Urinary bladder (tissue), 4 donors: ENCODE data around the gene ZNF467. TPM values are rescaled to one million over a fixed set of nuclear protein-coding genes. Genes with fewer than 3 reads are reported as not detected.

Source experiments
- DNase-seq: peaks from one replicate; pipeline ENCODE4 v3.0.0-alpha.2; 2015; ENCODE audit errors: extremely low spot score
- H3K27ac ChIP-seq: one replicate; pipeline ENCODE4 v1.5.1; 2013; ENCODE audit warnings: low read depth, mild to moderate bottlenecking, moderate library complexity
- H3K36me3 ChIP-seq: one replicate; pipeline ENCODE4 v1.6.1; 2013; ENCODE audit warnings: mild to moderate bottlenecking, moderate library complexity; ENCODE audit not compliant: insufficient read depth
- H3K4me1 ChIP-seq: one replicate; pipeline ENCODE4 v1.6.1; 2013; ENCODE audit warnings: mild to moderate bottlenecking, moderate library complexity; ENCODE audit not compliant: insufficient read depth
- H3K4me3 ChIP-seq: one replicate; pipeline ENCODE4 v1.5.1; 2013; ENCODE audit warnings: low read depth, low read length
- WGBS: extraction: QIAGEN DNeasy Blood & Tissue Kit; methylation state at CpG from one replicate; pipeline ENCODE4 v1.1.7; 2013; 5-methylcytosine and 5-hydroxymethylcytosine counted together
- polyA plus RNA-seq: library from polyadenylated mRNA; stranded (reverse); fragments of 200-250 nt; gene quantifications from one replicate; pipeline ENCODE4 v1.2.3, GENCODE V29; 2013
- total RNA-seq: library from RNA; depleted of rRNA; stranded (reverse); fragments of >200 nt; gene quantifications from one replicate; pipeline ENCODE4 v1.2.3, GENCODE V29; 2014
- donor health status: healthy with polysubstance abuse.
- donor health status: healthy.

The ZNF467 gene
- total and polyA plus RNA-seq, 2 donors = 2.1 to 9.5 TPM

DNA sequence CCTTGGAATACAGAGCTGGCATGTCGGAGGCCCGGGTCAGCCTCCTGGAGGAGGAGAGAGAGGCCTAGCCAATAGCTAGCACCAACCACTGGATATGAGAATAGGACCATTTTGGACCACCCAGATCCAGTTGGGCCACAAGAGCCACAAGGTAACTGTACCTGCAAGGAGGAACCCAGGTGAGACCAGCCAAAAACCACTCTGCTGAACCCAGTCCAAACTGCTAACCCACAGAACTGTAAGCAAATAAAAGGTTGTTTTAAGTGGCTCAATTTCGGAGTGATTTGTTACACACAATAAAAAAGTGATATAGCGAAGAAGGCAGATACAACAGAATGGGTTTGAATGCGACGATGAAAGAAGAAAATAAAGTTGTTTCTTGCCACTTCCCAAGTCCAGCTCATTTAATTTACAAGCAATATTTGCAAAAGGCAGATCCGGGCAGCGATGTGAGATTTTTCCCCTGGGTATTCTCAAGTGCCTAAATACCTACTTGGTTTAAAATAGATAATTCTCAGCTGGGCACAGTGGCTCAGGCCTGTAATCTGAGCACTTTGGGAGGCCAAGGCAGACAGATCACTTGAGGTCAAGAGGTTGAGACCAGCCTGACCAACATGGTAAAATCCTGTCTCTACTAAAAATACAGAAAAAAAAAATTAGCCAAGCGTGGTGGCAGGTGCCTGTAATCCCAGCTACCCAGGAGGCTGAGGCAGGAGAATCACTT lies 23.1 kb downstream of the ZNF467 start:
- H3K4me3 ChIP-seq = no peak overlapping the region
- no peak for DNase-seq
- H3K27ac ChIP-seq = no peak overlapping the region
- WGBS = 94% methylated on average over 9 of the region's 9 CpGs
- H3K4me1 ChIP-seq = no peaks in the 10 kb centered on the region
- no peaks in the 10 kb centered on the region for H3K36me3 ChIP-seq

DNA sequence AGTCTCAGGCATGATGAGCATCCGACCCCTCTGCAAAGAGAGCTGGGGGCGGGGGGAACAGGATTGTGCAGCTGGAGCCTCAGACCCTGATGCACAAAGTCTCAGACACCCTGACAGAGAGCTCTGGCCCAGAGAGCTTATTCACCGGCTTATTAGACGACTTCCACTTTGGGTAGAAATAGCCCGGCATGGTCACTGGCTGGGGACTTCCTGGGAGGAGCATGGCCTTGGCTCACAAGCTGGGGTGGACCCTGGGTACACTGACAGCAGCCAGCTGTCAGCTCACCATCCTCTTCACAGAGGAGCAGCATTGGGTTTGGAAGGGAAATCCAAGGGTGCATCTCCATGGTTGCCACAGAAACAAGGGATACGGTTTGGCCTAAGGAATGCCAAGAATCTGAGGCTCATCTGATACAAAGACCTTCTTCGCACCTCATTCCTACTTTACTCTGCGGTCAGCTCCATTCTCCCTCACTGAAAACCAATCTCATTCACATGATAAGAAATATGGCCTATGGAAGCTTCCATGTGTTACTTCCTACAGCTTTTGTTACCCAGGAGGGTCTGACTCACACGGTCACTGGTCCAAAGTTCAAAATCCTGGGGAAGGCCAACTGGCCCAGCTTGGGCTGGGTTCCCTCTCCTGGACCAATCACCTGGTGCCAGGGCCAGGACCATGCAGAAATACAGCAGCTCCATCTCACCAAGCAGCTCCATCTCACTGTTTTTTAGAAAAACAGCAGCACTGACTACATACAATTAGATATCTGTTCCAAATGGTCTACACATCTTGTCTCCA lies 25.1 kb downstream of the ZNF467 start:
- Histone ChIP-seq H3K4me1 (no peaks in the 10 kb centered on the region), H3K27ac (no peak overlapping the region), H3K4me3 (no peak overlapping the region), H3K36me3 (no peaks in the 10 kb centered on the region)
- 53% methylated on average over 9 of the region's 9 CpGs for WGBS
- no peak for DNase-seq

DNA sequence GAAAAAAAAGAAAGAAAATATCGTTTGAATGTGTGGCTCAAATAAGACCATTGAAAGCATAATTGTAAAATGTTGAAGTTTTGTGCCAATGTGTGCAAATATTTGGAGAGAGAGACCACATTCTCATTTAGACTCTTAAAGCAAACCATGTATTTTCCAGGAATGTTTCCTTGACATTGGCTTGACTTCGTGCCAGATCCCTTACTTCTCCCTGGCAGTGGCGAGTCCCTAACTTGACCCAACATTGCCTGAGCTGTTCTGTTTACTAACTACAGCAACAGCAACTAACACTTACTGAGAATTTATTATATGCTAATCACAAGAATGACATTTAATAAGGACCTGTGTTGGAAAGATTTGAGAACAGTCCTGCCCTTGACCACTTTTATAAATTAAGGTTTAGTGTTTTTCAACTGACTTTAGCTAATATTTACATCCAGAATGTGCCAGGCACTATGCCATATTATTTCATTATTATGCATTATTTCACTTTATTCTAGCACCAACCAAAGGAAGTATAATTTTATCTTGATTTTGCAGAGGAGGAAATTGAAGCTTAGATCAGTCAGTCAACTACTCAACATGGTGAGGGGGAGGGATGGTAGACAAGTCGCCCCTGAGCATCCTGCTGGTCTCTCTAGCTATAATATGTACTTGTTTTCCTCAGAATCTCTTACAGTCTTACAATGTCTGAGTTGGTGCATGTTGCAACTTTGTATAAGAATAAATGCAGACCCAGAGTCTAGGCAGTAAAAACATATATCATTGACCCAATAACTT lies 29.7 kb downstream of the ZNF467 start:
- Histone ChIP-seq H3K36me3 (no peaks in the 10 kb centered on the region), H3K4me3 (no peak overlapping the region), H3K4me1 (no peaks in the 10 kb centered on the region), H3K27ac (no peak overlapping the region)
- 35% methylated on average over 4 of the region's 4 CpGs for WGBS
- DNase-seq = no peak

DNA sequence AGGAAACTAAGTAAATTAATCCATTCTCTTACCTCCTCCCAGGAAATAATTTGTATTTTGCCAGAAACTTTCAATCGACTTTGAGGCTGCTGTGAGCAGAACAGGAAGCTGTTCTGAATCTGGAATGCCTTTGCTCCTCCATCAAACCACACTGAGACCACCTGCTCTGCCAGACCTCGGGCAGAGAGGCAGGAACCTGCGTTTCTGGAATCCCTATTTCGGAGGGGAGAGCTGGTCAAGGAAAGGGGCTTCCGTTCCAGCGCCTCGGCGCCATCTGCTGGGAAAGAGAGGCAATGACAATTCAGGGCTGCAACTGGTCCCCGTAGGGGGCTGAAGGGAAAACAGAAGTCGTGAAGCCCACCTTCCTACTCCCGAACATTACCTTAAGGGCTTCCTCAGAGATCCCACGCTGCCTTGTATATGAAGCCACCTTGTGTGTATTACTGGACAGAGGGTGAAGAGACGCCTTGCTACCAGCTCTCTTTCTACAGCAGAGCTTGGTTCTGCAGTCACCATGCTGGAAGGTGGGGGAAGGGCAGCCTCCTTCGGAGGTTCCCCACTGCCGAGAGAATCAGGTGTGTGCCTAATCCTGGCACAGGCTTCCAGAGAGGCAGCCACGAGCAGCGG lies 31.2 kb downstream of the ZNF467 start:
- Histone ChIP-seq H3K36me3 (no peaks in the 10 kb centered on the region), H3K4me1 (no peaks in the 10 kb centered on the region), H3K4me3 (no peak overlapping the region), H3K27ac (no peak overlapping the region)
- no peak for DNase-seq
- under 1% methylated on average over 17 of the region's 17 CpGs for WGBS

DNA sequence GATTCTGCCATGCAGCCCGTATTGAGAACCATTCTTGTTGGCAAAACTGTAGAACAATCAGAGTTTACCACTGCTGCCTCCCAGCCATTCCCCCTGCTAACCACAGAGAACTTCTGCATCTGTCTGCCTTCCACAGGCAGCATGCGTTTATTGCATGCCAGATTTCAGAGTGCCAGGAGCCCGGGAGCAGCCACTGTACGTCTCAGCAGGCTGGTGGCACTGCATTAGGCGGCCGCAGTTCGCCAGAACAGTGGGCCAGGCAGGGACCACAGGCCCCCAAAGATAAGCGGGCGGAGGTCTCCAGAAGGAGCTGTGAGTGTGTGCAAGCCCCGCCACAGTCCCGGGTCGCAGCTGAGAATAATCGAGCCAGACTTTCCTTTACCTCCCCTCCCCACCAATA lies 31.8 kb downstream of the ZNF467 start:
- H3K4me1 ChIP-seq = no peaks in the 10 kb centered on the region
- WGBS = 30% methylated on average over 13 of the region's 13 CpGs
- H3K4me3 ChIP-seq = no peak overlapping the region

DNA sequence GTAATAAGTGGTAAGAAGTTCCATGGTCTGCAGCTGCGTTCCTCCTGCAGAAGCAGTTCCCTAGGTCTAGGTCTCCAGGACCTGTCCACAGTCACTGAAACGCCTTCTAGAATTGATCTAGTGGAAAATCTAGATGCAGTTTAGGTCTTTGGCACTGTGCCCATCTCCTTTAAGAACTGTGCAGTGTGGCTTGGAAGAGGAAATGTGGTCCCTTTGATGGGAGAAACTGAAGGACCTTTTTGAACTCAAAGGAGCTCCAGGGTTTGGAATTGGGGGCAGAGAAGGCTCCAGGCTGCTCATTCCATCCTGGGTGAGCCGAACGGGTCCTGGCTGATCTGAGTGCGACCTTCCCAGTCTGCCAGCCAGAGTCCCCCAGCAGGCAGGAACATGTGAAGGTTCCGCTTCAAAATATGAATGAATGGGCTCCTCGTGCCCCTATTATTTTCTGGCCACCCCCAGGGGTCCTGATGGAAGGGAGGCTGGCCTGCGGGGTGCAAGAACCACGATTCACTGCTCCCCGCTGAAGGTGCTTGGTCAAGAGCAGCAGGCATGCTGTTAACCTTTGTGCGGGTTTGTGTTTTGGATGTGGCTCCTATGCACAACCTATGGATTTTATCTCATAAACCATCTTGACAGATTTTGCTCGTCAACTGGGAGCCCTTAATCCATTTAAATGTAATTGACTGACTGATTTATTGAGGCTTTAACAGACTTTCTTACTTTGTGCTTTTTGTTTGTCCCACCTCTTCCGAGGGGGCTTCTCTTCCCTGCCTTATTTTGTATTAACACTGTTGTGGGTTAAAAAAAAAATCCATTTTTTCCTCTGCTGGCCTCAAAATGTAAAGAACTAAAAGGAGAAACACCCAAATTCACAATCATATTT lies 36.7 kb downstream of the ZNF467 start:
- WGBS = 38% methylated on average over 13 of the region's 13 CpGs
- H3K4me1 ChIP-seq = no peaks in the 10 kb centered on the region
- H3K36me3 ChIP-seq = no peaks in the 10 kb centered on the region
- H3K4me3 ChIP-seq = no peak overlapping the region
- H3K27ac ChIP-seq = no peak overlapping the region
- no peak for DNase-seq

More for the DNA sequence above, 31.8 kb downstream of the ZNF467 start:
- Histone ChIP-seq H3K36me3 (no peaks in the 10 kb centered on the region), H3K27ac (no peak overlapping the region)
- DNase-seq = no peak

DNA sequence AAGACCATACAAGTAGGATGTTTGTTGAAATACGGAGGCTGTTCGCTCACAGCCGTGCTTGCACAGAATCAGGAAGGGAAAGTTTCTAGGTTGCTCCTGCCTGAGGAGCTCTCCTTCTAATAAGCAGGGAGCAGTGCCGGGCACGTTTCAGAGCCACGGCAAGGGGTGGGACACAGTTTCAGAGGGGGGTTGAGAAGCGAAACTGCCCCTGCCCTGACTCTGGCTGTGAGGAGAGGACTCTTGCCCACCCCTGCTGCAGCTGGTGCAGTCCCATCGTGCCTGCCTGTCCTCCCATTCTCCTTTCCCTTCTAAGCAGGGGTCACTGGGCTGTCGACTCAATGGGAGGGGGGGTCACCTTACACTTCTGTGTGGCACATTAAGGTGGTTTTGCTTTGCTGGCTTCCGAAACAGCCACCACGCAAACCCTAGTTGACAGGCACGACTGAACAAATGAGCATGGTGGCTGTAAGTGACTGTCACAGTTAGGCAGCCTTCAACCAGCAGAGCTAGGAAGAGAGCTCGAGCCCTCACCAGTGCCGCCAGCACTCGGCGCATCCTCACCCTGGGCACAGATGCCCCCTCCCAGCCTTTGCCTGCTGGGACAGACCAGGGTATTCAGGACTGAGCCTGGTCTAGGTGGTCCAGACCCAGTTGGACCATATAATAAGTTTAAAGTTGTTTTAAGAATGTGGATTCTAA lies 37.5 kb downstream of the ZNF467 start:
- Histone ChIP-seq H3K36me3 (no peaks in the 10 kb centered on the region), H3K4me1 (no peaks in the 10 kb centered on the region), H3K27ac (no peak overlapping the region), H3K4me3 (no peak overlapping the region)
- DNase-seq = no peak
- WGBS = 57% methylated on average over 16 of the region's 16 CpGs

DNA sequence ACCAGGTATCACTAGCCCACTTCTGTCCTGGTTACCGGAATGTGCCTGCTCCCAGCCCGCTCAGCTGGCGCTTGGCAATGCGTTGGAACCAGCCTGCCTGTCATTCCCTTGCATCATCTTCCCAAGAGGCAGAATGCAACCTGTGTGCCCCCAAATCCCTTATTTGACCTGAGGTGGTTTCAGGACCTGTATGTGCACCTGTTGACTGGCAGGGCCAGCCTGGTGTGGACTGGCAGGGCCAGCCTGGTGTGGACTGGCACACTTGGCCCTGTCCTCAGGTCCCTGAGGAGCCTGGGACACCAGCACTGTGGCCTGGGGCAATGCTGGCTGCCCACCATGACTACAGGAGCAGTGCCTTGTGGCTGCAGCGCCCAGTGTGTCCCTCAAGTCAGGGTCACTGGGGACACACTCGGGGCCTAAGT lies 38.2 kb downstream of the ZNF467 start:
- no peak for DNase-seq

DNA sequence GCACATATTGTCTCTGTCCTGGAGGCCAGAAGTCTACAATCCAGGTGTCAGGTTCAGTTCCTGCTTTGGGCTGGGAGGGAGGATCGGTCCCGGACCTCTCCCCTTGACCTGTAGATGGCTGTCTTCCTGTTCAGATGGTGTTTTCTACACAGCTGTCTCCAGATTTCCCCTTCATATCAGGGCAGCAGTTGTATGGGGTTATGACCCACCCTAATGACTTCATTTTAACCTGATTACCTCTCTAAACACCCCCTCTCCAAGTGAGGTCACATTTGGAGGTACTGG lies 38.7 kb downstream of the ZNF467 start:
- Histone ChIP-seq H3K36me3 (no peaks in the 10 kb centered on the region), H3K27ac (no peak overlapping the region), H3K4me3 (no peak overlapping the region), H3K4me1 (no peaks in the 10 kb centered on the region)
- 73% methylated on average over 2 of the region's 2 CpGs for WGBS
- no peak for DNase-seq

More for the DNA sequence above, 38.2 kb downstream of the ZNF467 start:
- Histone ChIP-seq H3K36me3 (no peaks in the 10 kb centered on the region), H3K27ac (no peak overlapping the region), H3K4me3 (no peak overlapping the region), H3K4me1 (no peaks in the 10 kb centered on the region)
- WGBS = 91% methylated on average over 6 of the region's 6 CpGs

DNA sequence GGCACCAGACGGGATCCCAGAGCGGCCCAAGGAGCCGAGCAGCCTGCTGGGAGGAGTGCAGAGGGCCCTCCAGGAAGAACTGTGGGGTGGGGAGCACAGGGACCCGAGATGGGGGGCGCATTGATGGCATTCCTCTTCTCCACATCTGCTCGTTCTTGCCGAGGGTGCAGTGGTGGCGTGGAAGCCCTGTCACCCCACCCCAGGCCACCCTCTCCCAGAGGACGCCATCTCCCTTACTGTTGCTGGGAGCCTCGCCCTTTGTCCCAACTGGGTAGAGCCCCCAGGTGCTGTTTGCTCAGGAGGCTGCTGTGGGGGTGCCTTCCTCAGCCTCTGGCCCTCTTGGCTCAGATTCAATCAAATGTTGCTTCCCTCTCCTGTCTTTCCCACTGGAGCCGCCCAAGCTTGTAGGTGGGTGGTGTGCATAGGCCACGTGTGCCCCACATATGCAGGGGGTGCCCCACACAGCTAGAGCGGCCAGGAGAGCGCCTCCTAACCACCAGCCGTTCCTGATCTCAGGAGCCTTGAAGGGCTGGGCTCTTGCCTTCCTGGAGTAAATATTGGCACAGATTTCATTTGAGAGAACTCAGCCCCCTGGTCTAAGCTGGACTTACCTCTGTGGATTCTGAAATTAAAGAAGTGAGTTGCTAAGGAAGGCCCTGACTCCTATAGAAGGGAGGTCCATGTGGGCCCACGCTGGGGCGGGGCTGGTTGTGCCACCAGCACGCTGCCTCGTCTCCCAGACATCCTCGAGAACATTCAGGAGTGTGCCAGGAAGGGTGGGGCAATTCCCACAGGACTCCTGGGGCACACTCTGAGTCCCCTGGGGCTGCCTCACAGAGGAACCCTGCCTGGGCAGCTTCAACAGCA lies 39.2 kb downstream of the ZNF467 start:
- no peaks in the 10 kb centered on the region for H3K36me3 ChIP-seq
- H3K4me3 ChIP-seq = no peak overlapping the region
- WGBS = 78% methylated on average over 20 of the region's 20 CpGs
- H3K4me1 ChIP-seq = no peaks in the 10 kb centered on the region
- no peak for DNase-seq
- H3K27ac ChIP-seq = no peak overlapping the region

DNA sequence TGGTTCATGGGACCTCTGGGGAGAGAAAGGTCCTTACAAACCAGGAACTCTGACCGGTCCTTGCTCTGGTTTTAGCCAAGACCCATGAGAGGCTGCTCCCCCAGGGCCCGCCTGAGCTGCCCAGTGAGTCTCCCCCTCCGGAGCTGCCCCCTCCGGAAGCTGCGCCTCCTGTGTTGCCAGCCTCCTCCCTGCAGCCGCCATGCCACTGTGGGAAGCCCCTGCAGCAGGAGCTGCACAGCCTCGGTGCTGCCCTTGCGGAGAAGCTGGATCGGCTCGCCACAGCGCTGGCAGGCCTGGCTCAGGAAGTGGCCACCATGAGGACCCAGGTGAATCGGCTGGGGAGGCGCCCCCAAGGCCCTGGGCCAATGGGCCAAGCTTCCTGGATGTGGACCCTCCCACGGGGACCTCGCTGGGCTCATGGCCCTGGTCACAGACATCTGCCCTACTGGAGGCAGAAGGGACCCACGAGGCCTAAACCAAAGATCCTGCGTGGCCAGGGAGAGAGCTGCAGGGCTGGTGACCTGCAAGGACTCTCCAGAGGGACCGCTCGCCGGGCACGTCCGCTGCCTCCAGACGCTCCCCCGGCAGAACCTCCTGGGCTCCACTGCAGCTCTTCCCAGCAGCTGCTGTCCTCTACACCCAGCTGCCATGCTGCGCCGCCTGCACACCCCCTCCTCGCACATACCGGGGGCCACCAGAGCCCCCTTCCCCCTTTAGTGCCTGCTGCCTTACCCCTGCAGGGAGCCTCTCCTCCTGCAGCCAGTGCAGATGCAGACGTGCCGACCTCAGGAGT lies 40.1 kb downstream of the ZNF467 start:
- 91% methylated on average over 30 of the region's 30 CpGs for WGBS
- DNase-seq = no peak
- no peak overlapping the region for H3K27ac ChIP-seq
- no peaks in the 10 kb centered on the region for H3K36me3 ChIP-seq
- H3K4me3 ChIP-seq = no peak overlapping the region
- H3K4me1 ChIP-seq = no peaks in the 10 kb centered on the region
